ENCODE measurements around the gene PCSK1N.

PCSK1N gene

GRCh38 chrX:48787505-48788443 lies 47.6 kb downstream of the PCSK1N start:
- no peak for DNase-seq

DNA sequence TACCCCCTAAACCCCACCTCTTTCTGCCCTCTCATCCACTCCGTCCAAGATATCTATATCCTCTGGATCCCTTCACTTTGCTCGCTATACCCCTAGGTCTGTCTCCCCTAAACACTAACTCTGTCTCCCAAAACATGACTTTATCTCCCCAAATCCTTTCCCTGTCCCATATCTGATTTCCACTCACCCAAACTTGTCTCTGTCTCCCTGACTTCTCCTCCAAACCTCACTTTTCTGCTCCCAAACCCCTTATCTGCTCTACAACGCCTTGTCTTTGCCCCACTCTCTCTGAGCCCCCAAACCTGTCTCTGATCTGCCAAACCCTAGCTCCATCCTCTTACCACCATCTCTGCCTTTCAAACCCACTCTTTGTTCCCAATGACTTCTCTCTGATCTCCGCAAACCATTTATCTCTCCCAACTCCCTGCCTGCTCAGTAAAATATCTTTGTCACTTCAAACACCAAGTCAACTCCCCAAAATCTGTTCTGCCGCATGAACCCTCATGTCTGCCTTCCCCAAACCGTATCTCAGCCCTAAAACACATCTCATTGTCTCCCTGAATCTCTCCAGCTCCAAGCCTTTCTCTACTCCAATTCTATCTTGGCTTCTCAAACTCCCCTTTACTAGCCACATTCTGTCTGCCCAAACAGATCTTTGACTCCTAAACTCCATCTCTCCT lies 48.4 kb downstream of the PCSK1N start:
- DNase-seq = no peak

DNA sequence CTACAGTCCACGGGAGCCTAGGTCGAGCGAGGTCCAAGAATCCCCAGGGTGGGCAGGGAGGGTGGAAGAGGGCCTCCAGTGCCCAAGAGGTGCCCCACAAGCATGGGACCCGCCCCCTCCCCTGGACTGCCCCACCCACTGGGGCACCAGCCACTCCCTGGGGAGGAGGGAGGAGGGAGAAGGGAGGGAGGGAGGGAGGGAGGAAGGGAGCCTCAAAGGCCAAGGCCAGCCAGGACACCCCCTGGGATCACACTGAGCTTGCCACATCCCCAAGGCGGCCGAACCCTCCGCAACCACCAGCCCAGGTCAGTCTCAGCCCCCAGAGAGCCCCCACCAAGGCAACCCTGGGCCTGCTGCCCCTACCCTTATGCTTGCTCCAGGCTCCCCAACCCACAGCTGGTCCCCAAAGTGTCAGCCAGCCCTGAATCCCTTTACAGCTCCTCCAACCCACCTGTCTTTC lies 49.0 kb downstream of the PCSK1N start, which contains the start of gene GATA1:
TSS of gene GATA1 (plus strand) at position 250 of the 460 bp plus-strand sequence. CDS start 4,520 bp downstream, outside the sequence.
- DNase-seq = no peak

DNA sequence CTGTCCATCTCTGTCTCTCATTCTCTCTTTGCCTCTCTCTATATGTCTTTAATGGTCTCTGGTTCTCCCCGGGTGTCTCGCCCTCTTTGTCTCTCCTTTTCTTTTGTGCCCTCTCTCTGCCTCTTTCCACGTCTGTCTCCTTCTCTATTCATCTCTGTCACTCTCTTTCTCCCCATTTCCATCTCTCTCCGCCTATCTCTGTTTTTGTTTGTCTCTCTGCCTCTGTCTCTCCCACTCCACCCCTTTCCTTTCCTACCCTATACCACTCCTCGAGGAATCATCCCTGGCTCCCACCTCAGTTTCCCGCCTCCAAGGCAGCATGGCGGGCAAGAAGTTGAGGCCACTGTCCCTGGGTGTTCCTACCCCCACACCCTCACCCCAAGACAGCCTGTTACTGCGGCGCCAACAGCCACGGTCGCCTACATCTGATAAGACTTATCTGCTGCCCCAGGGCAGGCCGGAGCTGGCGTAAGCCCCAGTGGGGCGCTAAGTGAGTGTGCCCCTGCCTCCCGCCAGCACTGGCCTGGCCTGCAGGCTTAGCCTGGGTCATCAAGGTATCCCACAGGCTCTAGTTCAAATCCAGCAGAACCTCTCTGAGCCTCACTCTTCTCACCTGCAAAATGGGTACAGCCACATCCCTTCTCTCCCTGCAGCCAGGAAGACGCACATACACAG lies 49.7 kb downstream of the PCSK1N start:
- no peak for DNase-seq

- no peak for DNase-seq
Observed at GRCh38 chrX:48785186-48785539, 50.2 kb downstream of the PCSK1N start.

GRCh38 chrX:48784726-48785125 lies 50.7 kb downstream of the PCSK1N start:
- DNase-seq = no peak

- no peak for DNase-seq
Observed at GRCh38 chrX:48782795-48783194, 52.6 kb downstream of the PCSK1N start.

GRCh38 chrX:48782216-48782615 lies 53.2 kb downstream of the PCSK1N start:
- DNase-seq = no peak

- DNase-seq = no peak
Observed at GRCh38 chrX:48781705-48782104, 53.7 kb downstream of the PCSK1N start.
